Kidney (tissue), 14 donors: ENCODE measurements around the gene MAPRE2. TPM values are rescaled to one million over a fixed set of nuclear protein-coding genes. Genes with fewer than 3 reads are reported as not detected.
A peak's percentile ranks its signal among the peaks of the same experiment; 100 is the strongest.

Experiments used
- DNase-seq, 5 donors: peaks; one replicate each; pipeline ENCODE4 v3.0.0-alpha.2; 2013 to 2020
- FAIRE-seq: peaks from 2 replicates; lab custom pipeline; 2012; peaks lifted over from hg19 to GRCh38; lab: Jason Lieb, UNC
- H3K27ac ChIP-seq, 2 donors: one replicate each; pipeline ENCODE4 v1.7.0; 2013; ENCODE audit warnings: low read depth in 2 of 2, low read length in 2 of 2, inconsistent platforms in 1 of 2
- H3K27me3 ChIP-seq: one replicate; pipeline ENCODE4 v1.7.1; 2013; ENCODE audit warnings: low read length, inconsistent platforms; ENCODE audit not compliant: control insufficient read depth, insufficient read depth
- H3K36me3 ChIP-seq, 3 donors: one replicate each; pipeline versions ENCODE4 v1.7.0 to v1.7.1; 2013; ENCODE audit warnings: low read length in 3 of 3, control low read depth in 1 of 3, inconsistent platforms in 1 of 3; ENCODE audit not compliant: insufficient read depth in 3 of 3, control insufficient read depth in 2 of 3
- H3K4me1 ChIP-seq, 3 donors: one replicate each; pipeline versions ENCODE4 v1.7.0 to v1.7.1; 2013; ENCODE audit warnings: low read length in 3 of 3, inconsistent platforms in 1 of 3, low read depth in 1 of 3; ENCODE audit not compliant: control insufficient read depth in 2 of 3, insufficient read depth in 2 of 3
- H3K4me3 ChIP-seq, 3 donors: one replicate each; pipeline versions ENCODE4 v1.7.0 to v1.8.1; 2013; ENCODE audit warnings: low read length in 3 of 3, control low read depth in 1 of 3, inconsistent platforms in 1 of 3
- H3K9ac ChIP-seq, 3 donors: one replicate each; pipeline versions ENCODE4 v1.7.0 to v1.7.1; 2013; ENCODE audit warnings: low read length in 3 of 3, control low read depth in 1 of 3, inconsistent platforms in 1 of 3
- H3K9me3 ChIP-seq, 3 donors: one replicate each; pipeline versions ENCODE4 v1.7.0 to v1.7.1; 2013; ENCODE audit warnings: low read length in 3 of 3, control low read depth in 1 of 3, inconsistent platforms in 1 of 3; ENCODE audit not compliant: control insufficient read depth in 2 of 3, insufficient read depth in 1 of 3
- CTCF ChIP-seq: IDR thresholded peaks from 3 replicates; pipeline ENCODE4 v1.5.1; 2012; ENCODE audit warnings: mild to moderate bottlenecking, moderate library complexity, borderline replicate concordance; ENCODE audit not compliant: insufficient read depth; ENCODE audit errors: extremely low read depth
- intact Hi-C: fragments of 100-400 bp; cut with DNase I; formaldehyde crosslinking; loops from one replicate; pipeline ENCODE4 v1.11.1; 2022
- polyA plus RNA-seq: library from polyadenylated mRNA; stranded (reverse); fragments of 350-450 nt; fragmentation: Illumina TruSeq; extraction: RNeasy Lipid Tissue Mini Kit (QIAGEN cat#74804); gene quantifications from one replicate; pipeline ENCODE4 v1.2.3, GENCODE V29; 2014; ENCODE audit warnings: low read depth, low replicate concordance; ENCODE audit not compliant: insufficient read depth
- total RNA-seq: library from RNA; stranded (reverse); fragmentation: NEBNext Ultra II Directional; extraction: Animal tissue kit (Norgen Biotek cat#: 25700); gene quantifications from one replicate; pipeline ENCODE4 v1.2.1, GENCODE V29; 2021
- donor health status: control.
- donor health status: control.
- donor health status: control.
- donor health status: control.
- donor health status: control.
- donor health status: DM: yes; HTN: yes; CAD: no.
- donor health status: Normal renal cell carcinoma (clear cell type).

Gene MAPRE2
- total and polyA plus RNA-seq, 2 donors from 2014 or later: 15.2 to 30.2 TPM

DNA sequence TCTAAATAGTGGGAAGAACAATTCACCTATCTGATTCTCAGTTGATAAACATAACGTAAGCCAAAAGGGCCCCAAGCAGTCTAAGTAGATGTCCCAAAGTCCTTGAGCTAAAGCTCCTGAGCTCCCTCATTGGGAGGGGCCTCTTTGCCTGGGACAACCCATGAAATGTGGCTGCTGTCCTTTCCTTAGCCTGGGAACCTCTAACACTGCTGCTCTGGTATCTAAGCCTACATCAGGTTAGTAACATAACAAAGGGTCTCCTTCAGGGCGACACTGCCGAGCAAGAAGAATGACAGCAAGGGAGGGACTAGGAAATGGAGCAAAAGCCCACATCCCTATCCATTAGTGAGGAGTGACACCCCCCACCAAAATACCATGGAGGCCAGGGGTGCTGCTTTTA is 98.3 kb downstream of the MAPRE2 start:
- no peak for FAIRE-seq
- no peak overlapping the region for H3K27ac ChIP-seq
- H3K27me3 ChIP-seq: no peaks in the 10 kb centered on the region
- no peaks in the 10 kb centered on the region for H3K9me3 ChIP-seq
- peaks cover 0 to 16% (median 3%) of the 10 kb centered on the region in 3 donors for H3K36me3 ChIP-seq
- TF ChIP-seq CTCF: no peak
- no peak overlapping the region for H3K4me3 ChIP-seq
- H3K4me1 ChIP-seq: peaks cover 0 to 5% (median 4%) of the 10 kb centered on the region in 3 donors
- no peak for DNase-seq
- intact Hi-C loops: no loop called here
- H3K9ac ChIP-seq: no peak overlapping the region

GRCh38 chr18:35141077-35141476 is 99.9 kb downstream of the MAPRE2 start:
- intact Hi-C loops: loop anchor here (5.0 kb wide), 1 partner anchor 134 kb away; no protein-coding TSS in a partner anchor
- no peak overlapping the region for H3K4me3 ChIP-seq
- DNase-seq (no peak), FAIRE-seq (no peak)
- peaks cover 0 to 12% (median 3%) of the 10 kb centered on the region in 3 donors for H3K36me3 ChIP-seq
- no peaks in the 10 kb centered on the region for H3K9me3 ChIP-seq
- peaks cover 0 to 5% (median 4%) of the 10 kb centered on the region in 3 donors for H3K4me1 ChIP-seq
- no peaks in the 10 kb centered on the region for H3K27me3 ChIP-seq
- H3K9ac ChIP-seq: no peak overlapping the region
- no peak for TF ChIP-seq CTCF
- H3K27ac ChIP-seq: no peak overlapping the region

GRCh38 chr18:35141567-35142274 is 100.5 kb downstream of the MAPRE2 start:
- Histone ChIP-seq H3K4me1 (peaks cover 0 to 5% (median 4%) of the 10 kb centered on the region in 3 donors), H3K27me3 (no peaks in the 10 kb centered on the region), H3K27ac (no peak overlapping the region), H3K9me3 (no peaks in the 10 kb centered on the region), H3K4me3 (no peak overlapping the region), H3K9ac (no peak overlapping the region), H3K36me3 (peaks cover 0 to 8% (median 3%) of the 10 kb centered on the region in 3 donors)
- intact Hi-C loops: loop anchor here (5.0 kb wide), 1 partner anchor 134 kb away; no protein-coding TSS in a partner anchor
- TF ChIP-seq CTCF: no peak
- DNase-seq: peak in 3 of 5 donors; percentile 24 to 42 (median 25)
- FAIRE-seq: no peak
